ENCODE data around the gene FBXO31.
A peak's percentile ranks its signal among the peaks of the same experiment; 100 is the strongest.

Gene FBXO31

DNA sequence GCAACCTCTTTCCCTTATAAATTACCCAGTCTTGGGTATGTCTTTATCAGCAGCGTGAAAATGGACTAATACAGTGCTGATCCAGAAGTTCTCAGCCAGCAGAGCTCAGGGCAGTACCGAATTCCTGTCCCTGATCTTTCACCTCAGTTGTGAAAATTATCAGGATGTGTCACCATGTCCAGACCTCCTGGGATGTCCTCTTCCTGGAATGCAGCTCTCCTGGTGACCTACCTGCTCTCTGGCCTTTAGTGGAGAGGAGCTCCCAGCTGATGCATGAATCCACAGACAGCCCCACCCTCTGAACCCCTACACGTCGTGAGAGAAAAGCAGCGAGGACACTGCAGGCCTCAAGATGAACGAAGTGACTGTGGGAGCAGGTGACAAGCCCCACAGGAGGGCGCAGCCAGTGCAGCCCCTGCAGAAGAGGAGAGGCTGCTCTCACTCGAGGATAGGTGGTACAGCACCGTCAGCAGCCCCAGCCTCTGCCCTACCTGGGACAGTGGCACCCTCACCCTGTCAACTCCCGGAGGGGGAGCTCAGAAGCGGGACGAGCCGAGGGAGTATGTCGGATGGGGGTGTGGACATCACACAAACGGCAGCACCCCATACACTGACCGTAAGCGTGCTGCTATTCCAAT, 44.4 kb downstream of the FBXO31 start:
- no peak for DNase-seq

DNA sequence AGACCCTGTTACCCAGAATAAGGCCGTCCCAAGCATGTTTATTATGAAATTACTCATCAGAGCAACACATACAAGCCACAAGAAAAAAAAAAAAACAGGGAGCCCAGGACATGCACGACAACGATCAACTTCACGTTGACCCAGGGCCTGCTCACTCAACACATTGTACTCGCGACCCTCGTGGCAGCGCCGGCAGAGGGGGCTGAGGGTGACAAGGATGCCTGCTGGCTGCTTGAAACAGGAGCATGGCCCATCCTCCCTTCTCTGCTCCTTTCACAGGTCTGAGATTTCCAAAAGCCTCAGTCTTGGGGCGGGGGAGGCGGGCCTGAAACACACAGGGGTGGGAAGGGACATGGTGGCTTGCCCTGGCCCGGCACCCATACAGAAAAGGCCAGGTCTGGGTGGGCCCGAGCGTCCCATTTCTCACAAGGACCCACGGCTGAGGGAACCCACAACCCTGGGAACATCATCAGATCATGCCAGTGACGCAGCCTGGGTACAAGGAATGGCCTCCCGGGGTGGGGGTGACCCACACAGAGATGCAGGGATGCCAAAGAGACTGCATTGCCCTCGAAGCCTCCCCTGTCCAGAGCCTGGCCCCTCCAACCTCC, 45.3 kb downstream of the FBXO31 start:
- DNase-seq, result no peak

DNA sequence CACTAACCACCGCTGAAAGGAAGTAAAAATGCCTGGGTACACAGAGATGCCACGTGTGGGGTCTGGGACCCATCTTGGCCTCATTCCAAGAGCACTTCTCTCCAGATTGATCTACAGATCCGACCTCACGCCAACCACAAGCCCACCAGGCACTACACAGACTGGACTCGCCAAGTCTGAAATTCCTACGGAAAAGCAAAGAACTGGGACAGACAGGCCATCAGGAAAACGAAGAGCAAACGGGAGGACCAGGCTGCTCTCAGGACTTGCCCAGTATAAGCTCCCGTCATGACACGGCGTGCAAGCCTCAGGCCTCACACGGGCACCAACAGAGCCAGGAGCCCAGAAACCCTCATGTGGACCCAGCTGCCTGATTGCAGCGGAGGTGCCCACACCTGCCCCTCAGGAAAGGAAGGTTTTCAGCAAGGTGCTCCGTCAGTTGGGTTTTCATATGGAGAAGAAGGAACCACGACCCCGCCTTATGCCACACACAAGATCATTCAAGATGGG, 46.3 kb downstream of the FBXO31 start:
- no peak for DNase-seq

DNA sequence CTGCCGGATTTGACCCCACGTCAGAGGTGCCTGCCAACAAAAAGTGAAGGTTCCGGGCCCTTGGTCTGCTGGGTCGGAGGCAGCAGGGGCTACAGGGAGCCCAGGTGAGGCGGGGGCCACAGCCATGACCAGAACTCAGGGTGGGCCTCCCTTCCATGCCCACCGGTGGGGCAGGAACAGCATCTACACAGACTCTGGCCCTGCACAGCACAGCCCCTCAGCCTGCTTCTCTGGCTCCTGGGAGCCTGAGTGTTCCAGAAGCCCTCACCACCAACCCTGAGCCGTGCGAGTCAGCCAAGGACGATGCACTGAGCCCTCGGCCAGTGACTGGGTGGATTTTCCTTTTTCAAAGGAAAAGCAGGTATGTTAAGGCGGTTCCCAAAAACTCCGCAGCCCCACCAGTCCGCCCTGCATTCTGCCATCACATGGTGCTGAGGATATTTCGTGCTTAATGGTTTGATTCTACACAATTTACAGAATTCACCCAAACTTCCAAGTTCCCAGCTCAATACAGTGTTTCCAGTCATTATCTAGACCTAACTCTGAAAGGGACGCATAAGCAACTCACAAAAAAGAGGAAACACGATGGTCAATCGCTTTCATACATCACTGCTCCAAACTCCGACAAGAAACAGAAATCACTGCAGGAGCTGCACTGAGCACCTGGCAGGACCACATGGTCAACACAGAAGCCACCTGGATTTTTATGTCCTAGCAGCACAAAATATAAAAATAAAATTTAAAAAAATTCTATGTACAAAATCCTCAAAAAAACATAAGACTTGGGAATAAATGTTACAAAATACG, 46.9 kb downstream of the FBXO31 start:
- no peak for DNase-seq

DNA sequence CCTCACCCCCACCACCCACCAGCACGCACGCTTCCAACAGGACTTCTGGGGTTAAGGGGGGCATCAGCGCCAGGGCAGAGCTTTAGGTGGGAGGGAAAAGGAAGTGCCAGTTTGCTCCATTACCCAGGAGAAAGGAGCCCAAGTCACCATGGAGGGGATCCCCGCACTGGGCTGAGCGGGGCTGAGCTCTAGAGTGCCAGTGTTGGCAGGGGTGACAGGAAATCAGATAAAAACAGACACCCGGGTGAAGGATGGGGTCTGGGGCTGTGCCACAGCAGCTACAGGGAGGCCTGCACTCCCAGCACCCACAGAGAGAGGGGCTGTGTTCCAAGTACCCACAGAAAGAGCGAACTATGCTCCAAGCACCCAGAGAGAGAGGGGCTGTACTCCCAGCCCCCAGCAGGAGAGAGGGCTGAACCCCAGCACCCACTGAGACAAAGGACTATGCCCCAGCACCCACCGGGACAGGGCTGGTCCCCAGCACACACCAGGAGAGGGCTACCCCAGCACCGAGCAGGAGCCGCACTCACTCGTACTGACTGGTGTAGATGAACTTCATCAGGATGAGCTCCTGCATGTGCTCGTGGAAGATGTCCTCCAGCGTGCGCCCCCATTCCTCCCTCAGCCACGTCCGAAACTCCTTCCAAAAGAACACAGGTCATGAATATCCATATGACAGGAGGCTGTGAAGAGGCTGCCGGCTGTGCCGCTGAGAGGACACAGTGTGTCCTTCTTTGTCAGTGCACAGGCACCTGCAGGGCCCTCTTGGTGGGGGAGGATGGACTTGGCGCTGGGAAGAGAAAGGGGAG, 47.7 kb downstream of the FBXO31 start:
- no peak for DNase-seq

DNA sequence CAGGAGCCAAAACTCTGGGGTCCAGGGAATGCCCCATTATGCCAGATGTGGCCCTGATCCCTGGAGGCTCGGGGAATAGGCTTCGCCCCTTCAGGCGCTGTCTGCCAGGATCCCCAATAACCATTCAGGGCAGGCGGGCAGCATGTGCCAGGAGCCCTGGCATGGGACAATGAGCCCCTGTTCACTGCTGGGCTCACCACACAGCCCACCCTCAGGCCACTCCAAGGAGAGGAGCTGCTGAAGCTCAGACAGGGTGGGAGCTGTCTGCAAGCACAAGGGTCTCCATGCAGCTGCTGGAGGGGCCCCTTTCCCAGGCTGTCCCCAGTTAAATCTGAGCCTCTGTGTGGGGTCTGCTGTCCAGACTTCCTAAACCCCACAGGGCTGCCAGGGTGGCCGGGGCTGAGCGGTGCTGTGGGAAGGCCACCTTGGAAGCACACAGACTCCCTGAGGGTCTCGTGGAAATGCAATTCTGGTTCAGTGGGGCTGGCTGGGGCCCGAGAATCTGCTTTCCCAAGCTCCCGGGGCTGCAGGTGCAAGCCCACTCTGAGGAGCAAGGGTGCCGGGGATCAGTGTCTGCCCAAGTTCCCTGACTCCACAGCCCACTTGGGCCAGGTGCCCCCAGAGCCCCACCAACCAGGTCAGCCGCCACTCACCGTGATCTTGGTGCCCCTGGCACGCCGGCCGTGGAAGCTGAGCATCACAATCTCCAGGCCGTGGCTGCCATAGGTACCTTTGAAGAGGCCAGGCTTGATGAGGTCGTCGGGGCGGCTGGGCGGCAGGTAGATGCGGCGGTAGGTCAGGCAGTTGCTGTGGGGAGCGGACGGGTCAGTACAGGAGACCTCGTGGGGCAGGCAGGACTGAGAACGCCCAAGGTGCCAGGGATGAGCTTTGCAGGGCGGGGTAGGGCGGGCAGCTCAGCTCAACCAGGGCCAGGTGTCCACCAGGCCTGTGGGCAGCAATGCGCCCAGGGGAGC, 48.6 kb downstream of the FBXO31 start:
- no peak for DNase-seq

DNA sequence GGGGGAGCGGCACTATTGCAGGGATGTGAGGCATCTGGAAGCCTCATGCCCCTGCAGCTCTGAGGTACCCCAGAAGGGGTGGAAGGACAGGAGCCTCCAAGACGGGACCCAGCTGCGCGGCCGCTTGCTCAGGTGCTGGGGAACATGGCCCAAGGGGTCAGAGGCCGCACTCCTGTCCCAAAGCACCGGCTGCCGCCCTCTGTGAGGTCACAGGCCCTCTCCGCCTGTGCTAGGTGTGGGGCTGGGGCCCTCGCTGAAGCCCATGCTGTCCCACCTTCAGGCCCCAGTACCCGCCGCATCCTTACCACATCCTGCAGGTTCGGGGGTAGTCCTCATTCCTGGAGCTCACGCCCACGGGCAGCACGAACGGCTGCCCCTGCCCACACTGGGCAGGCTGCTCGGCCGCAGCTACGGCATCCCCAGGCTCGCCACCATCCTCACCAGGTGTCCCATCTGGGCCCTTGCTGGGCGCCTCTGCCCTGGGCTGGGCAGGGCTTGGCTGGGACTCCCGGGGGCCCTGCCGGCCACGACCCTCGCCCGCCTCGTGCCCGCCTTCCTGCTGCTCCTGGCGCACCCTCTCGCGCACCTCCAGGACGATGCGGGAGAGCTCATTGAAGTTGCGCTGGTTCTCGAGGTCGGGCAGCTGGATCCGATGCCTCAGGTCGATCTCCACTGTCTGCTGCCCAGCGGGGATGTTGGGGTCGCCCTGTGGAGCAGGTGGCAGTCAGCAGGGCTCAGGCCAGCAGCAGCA, 49.8 kb downstream of the FBXO31 start:
- no peak for DNase-seq

DNA sequence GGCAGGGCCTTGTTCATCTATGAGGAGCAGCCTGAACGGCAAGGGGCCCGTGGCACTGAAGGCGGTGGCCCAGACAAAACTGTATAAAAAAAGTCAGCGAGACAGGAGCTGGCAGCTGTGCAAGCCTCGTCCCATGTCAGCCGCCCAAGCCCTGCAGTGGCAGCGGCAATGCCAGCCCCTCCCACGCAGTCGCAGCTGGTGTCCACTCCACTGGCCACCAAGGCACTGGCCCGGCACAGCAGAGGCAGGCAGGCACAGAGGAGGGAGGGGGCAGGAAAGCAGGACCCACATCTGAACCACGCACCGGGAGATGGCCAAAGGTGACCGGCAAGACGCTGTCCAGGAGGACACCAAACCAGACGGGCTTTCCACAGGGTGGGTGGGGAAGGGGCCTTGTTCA, 50.5 kb downstream of the FBXO31 start:
- no peak for DNase-seq

DNA sequence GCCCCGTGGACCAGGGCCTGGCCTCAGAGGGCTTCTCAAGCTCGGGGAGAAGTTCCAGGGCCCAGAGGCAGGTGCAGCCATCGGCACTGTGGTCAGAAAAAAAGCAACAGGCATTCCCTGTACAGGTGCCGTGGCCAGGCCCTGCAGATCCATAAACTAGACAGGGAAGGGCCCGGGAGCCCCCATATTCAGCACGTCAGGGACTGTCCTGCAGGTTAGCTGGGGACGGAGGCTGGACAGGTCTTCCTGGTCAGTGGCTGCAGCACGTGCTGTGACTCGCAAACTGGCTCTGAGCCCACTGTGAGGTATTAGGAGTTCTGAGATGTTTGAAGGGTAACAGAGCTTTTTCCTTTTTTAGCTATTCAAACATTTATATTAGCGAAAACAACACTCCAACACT, 51.4 kb downstream of the FBXO31 start:
- DNase-seq, result no peak

DNA sequence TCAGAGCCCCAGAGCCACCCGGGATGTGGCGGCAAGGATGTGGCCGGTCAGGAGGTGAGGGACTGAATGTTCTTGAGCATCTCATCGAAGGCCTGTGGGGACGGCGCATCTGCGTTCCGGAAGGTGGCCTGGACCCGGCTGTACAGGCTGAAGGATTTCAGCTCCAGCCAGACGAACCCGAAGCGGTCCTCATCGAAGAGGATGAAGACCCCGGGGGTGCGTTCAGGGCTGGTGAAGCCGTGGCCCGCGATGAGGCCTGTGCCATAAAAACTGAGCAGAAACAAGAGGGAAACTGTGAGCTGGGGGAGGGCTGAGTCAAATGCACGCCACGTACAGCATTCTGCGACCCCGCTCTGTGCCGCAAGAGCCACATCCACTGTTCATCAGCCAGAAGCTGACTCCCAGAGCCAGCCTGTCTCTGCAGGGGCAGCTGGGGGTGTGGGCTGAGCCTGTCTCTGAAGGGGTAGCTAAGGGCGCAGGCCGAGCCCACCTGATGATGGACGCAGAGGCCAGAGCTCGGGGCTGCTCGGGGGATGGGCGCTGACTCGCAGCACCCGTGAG, 52.3 kb downstream of the FBXO31 start:
- no peak for DNase-seq

DNA sequence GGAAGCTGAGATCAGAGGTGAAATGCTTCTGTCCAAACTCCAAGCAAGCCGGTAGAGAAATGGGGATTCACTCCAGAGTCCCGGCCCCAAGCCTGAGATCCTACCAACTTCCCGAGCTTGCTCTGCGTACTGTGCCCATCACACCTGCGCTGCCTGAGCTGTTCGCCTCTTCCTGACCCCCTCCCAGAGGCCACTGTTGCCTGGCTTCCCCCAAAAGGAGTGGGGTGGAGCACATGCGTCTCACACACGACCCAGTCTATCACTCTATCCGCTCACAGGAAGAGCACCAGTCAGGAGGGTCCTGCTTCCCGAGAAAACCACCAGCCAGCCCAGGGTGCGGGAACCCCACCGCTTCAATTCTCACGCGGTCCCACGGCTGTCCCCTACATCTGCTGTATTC, 52.9 kb downstream of the FBXO31 start:
- DNase-seq, result no peak

DNA sequence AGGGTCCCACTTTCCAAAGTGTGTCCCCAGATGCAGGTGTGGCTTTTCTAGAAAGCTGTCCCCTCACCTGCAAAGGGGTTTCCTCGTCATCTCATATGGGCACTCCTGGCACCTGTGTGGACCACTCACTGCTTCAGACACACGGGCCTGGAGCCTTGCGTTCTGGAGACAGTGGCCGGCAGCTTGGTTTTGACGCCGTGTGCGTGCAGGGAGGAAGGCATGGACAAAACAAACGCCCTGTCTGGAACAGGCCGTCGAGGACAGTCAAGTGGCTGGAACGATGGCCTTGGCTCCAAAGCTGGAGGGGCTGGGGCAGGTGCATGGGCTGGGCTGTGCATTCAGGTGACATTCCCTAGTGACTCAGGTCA, 53.3 kb downstream of the FBXO31 start:
- DNase-seq, result no peak

DNA sequence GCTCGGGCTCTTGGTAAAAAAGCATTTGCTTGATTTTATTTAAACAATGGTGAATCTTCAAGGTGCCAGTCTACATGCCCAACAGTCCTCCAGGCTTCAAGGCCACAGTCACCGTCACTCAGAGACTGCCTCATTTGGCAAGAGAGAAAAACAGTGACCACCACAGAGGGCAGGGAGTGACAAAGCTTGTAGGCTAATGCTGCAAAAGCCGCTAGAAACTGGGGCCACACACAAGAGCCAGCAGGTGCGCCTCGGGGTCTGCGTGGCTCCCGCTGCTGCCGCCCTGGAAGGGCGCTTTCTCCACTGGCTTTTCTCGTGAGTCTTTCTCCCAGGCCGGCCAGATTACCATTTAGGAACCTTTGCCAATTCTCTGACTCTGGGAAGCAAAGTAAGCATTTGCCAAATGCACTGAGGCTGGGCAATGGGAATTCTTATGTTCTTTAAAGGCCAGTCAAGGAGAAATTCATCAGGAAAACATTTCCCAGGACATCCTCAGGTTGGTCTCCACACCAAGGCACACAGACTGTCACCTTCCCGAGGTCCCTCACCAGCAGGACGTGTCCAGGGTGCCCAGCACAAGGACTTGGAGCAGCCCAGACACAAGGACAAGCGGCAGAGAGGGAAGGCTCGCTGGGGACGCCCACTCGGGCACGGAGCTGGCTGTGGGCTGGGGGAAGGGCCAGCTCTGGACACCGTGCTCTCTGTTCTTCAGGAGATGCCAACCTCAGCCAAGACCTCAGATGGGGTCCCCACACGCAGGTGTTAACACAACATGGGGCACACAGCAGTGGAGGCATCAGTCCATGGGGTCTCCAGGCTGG, 53.9 kb downstream of the FBXO31 start:
- no peak for DNase-seq

DNA sequence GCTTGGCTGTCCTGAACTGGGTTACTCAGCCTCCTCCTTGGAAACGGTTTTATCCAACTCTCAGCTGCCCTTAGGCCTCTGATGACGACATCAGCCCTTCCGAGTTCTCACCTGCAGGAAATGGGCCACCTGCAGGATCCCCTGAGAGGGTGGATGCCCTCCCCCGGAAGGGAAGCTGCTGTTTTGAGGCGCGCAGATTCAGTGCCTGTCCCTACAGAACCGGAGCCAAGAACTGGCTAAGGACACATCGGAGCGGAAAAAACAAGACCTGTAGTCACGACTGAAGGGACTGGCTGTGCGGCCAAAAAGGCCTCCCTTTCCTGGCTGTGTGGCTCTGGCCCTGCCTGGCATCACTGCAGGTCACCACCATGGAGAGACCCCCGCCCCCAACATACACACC, 54.7 kb downstream of the FBXO31 start:
- no peak for DNase-seq

DNA sequence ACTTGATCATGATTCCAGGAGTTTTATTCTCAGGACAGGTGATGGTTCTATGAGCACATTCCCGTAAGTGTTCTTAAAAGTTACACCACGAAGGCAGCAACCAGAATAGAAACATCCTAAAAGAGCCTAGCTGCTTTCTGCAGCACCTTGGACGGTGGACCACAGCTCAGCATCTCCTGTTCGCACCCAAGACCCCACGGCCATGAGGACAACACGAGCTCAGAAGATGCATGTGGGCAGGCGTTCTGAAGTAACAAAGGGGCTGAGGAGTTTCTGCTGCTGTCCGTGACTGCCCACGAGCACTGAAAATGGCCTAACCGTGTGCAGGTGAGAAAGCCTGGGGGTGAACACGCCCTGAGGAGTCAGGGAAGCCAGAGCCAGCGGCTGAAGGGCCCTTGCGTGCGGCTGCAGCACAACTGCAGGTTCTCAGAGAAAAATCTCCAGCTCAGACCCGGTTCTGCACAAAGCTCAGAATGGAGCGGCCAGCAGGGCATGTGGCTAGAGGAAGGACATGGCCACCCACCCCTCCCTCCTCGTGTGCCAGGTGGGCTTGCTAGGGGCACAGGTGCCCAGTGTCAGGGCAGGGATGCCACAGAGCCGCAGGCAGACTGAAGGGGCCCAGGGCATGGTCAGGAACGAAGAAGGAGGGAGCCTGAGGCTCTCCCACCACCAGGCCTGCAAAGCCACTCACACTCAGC, 55.6 kb downstream of the FBXO31 start:
- no peak for DNase-seq

DNA sequence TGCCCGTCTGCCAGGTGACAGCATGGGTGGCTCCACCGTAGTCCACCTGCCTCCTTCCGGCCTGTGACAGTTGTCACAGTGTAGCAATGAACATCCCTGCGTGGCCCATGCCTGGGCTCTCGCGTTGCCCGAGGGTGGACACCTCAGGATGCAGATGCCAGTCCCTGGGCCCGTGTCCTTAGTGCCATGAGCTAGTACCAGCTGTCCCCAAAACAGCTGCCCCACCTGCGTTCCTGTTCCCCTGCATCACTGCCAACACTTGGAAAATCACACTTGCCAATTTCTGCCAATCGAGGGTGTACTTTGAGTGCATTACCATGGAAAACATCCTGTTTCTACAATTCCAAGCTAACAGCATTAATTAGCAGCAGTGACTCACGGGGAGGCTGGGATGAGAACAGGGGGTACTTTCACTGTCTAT, 57.4 kb downstream of the FBXO31 start:
- DNase-seq, result no peak

DNA sequence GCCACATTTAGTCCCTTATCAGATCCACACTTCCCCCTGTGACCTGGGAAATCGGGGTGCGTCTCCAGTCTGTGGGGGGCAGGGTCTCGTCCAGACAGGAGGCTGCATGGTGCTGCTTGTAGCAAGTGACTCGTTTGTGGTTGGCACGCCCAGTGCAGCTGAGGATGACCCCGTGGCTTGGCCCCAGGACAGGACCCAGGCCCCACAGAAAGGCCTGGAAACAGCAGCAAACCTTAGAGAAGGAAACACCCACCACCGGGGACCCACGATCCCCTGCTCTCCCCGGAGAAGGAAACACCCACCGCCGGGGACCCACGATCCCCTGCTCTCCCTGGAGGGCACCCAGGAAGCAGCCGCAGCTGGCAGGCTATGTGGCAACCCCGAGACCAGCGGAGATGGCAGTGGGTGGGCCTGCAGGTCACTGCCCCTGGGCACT, 58.1 kb downstream of the FBXO31 start:
- DNase-seq, result no peak

DNA sequence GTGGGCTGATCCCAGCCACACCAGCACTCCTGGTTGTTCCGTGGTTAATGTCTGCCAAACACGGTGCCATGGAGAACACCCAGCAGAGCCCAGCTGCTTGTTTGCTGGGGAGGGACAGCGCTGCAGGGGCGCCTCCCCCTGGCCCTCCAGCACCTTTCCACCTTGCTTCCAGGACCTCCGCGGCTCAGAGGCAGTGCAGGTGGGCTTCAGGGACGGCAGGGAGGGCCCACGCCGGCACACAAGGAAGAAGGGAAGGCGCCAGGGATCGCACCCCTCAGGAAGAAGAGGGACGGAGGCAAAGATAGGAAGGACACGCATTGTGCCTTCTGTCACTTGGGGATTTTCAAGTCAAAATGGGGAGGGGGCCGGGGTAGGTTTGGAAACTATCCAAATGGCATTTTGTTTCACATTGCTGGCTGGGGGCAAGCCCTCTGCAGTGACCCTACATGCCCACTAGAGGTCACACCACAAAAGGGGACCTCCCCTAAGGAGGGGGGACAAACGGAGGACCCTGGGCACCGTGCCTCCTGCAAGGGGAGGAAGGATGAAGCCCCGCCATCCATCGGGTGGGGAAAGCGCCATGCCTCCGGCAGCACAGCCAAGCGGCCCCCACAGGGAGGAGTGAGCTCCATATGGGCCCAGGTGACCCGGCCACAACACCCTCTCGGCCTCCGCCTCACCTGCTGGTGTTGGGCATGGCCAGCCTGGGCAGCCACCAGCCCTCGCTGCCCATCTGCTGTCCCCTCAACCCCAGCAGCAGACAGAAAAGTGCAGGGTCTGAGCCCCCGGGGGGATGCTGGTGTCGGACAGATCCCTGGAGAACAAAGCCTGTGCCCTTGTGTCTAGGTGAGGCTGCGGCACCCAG, 58.9 kb downstream of the FBXO31 start:
- DNase-seq, result peak; percentile 41
